GF-D8 (cell line): ENCODE measurements around the gene DEGS1.

ENCODE experiments used
- DNase-seq: peaks from one replicate; lab custom pipeline; 2025; lab: John Stamatoyannopoulos, UW

The DEGS1 gene

DNA sequence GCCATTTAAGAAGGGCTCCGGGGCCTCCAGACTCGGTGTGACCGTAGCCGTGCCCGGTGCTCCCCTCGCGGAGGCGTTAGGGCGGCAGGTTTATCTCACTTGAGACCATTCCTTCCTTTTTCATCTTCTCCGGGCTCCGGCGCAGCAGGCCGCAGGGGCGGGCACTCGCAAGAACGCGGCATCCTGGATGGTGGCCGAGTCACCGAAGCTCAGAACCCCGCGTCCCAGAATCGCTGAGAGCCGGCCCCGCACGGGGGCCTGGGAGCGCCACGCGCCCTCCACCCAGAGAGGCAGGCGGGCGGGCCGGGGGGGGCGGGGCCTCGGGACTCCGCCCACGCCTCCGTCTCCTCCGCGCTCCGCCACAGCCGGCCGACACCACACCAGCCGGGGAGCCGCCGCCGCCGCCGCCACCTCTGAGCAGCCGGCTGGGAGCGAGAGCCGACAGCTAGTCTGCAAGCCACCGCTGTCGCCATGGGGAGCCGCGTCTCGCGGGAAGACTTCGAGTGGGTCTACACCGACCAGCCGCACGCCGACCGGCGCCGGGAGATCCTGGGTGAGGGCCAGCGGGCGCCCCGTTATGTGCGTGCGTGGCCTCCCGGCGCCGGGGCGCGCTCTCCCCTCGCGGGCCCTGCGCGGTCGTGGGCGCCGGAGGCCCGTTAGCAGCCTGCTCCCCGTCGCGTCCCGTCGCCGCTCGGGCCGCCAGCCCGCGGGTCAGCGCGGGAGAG, at the start of gene DEGS1:
TSS of gene DEGS1 (plus strand) at position 375 of the 725 bp plus-strand sequence. CDS start at position 472, 97 bp downstream.
- peak; percentile 68 for DNase-seq

DNA sequence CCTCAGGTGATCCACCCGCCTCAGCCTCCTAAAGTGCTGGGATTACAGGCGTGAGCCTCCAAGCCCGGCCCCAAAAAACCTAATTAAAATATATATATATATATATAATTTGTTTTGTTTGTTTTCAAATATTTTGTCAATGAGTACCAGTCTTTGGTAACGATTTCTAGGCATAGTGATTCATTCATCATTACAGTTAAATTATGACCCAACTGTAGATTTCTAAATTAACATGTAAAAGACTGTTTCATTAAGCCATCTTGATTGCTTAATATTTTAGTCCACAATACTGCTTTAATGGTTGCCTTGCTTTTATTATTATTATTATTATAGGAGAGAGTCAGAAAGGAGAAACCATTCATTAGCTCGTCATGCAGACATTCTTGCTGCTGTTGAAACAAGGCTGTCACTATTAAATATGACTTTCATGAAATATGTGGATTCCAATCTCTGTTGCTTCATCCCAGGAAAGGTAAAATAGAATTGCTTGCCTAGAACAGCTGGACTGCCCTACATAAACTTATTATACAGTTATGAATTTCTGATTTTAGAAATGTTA, 49.2 kb upstream of the DEGS1 start:
- DNase-seq = no peak

DNA sequence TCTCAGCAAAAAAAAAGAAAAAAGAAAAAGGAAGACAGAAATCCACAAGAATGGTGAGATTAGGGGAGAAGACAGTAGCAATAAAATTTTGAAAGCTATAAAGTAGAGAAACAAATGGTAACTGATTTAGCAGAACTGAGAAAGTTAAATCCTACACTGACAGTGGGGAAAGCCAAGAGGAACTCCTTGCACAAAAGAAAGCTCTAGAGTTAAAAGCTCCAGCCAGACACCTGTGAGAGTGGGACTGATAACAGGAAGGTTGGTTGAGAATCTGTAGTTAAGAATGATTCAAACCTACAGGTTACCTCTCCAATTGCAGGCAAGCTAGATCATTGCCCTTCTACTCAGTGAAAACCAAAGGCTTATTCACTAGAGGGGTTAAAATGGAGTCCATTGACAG, 45.5 kb upstream of the DEGS1 start:
- no peak for DNase-seq

DNA sequence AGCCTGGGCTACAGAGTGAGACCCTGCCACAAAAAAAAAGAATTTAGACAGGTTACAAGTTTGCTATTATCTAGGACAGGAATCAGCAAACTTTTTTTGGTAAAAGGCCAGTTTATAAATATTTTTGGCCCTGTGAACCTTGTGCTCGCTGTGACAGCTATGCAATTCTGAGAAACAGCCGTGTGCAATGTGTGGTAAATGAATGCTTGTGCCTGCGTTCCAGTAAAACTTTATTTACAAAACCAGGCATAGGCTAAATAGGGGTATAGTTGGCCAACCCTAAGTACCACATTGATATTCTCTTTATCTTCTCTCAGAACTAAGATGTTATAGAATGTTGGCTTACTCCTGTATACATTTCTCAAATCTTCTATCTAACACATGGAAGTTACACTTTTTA, 44.8 kb upstream of the DEGS1 start:
- DNase-seq = no peak

DNA sequence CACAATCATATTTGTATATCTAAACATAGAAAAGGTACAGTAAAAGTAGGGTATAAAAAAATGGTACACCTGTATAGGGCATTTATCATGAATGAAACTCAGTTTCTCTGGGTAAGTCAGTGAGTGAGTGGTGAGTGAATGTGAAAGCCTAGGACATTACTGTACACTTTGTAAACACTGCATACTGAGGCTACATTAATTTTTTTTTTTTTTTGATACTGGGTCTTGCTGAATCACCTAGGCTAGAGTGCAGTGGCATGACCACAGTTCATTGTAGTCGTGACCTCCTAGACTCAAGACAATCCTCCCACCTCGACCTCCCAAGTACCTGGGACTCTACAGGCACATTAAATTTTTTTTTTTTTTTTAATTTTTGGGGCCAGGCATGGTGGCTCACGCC, 41.3 kb upstream of the DEGS1 start:
- no peak for DNase-seq

DNA sequence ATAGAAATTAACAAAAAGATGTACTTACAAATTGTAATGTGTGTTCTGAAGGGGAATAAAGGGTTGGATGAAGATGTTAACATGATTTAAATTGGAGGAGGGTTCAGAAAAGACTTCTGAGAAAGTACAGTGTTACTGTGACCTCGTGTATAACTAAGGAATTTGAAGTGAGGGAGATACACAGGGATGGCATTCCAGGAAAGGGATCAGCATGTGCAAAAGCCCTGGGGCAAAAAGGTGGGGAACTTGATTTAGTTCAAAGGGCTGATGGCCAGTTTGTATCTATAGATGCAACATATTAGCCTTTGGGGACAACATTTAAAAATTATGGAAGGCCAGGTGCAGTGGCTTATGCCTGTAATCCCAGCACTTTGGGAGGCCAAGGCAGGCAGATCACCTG, 33.3 kb upstream of the DEGS1 start:
- no peak for DNase-seq

DNA sequence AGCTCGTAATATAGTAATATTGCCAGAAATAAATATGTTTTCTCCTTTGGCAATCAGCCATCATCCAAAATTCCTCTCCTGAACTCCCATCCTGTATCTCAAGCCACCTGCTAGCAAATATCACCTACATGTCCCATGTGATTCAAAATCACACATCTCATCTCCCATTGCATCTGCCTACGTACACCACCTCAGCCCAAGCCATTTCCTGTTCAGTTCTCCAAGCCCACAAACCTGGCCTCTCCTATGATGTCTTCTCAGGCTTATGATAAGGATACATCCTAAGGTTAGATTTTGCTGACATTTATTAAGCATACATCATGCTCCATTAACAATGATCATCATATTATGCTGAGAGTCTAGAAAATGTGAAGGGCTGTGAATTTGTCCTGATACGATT, 31.9 kb upstream of the DEGS1 start:
- DNase-seq = no peak

DNA sequence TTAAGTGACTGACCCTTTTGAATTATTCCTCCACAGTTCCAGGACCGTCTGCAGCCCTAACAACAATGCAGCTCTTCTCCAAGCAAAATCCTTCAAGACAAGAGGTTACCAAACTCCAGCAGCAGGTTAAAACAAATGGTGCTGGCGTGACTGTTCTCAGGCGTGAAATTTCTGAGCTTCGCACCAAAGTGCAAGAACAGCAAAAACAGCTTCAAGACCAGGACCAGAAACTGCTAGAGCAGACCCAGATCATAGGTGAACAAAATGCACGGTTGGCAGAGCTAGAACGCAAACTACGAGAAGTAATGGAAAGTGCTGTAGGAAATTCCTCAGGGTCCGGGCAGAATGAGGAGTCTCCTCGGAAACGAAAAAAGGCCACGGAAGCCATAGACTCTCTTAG, 25.7 kb upstream of the DEGS1 start:
- DNase-seq = no peak

DNA sequence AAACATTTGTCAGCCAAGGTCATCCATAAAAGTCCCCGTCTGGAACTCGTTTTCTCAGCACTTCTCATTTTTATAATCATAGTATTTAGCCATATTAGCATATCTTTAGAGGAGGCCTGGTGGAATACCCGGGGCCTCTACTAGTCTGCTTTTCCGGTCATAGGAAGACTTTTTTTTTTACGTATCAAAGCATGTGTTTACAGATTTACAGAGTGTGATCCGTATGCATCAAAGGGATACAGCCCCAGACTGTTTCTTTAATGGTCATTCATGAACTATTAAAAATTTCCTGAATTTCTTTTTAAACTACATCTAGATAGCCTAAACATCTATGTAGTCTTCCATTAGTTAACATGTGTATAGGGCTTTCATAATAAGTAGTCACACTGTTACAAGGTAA, 23.5 kb upstream of the DEGS1 start:
- DNase-seq = no peak

DNA sequence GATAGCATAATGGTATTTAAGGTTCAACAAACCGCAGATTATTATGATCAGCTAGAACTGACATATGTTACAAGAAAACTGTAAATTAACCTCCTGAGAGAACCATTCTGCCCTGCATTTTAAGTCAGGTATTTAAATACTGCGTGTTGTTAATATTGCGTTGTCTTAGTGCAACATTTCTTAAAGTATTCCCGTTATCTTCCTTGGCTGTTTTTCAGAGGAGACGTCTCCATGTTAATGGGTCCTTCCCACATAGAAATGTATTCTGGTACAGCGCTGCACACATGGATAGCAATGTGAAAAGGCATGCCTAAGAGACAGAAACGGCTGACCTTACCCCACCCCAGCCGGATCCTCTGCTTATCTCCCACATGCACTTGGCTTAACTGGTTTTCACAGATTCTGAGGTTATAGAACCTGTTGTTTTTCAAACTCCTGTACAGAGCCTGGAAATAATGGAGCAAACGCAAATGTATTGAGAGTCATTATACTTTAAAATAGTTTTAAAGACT, 22.8 kb upstream of the DEGS1 start:
- DNase-seq = no peak

DNA sequence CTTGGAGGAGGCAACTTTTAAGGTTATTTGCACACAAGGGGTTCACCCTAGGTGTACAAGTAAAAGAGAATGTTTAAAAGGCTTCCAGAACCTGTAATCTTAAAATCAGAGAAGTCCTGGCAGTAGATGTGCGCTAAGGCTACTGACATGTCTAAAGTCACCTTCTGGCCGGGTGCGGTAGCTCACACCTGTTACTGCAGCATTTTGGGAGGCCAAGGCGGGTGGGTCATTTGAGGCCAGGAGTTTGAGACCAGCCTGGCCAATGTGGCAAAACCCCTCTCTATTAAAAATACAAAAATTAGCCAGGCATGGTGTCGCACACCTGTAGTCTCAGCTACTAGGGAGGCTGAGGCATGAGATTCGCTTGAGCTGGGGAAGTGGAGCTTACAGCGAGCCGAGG, 20.3 kb upstream of the DEGS1 start:
- no peak for DNase-seq

DNA sequence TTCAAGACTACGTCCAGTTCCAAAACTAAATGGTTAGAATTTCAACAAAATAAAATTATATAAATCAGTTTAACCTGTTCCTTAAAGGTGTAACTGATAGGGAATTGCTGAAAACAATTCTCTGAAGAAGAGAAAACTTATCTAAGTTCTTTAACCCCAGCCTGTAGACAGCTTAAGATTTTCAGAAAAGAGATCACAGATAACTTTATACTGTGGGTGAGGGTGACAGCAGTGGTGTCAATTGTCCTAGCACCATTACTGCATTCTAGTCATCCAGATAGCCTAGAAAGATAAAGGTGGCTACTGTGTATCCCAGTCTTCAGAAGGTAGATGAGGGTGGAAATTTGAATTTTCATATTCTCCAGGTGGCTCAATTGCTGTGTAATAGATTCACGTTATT, 19.7 kb upstream of the DEGS1 start:
- no peak for DNase-seq

DNA sequence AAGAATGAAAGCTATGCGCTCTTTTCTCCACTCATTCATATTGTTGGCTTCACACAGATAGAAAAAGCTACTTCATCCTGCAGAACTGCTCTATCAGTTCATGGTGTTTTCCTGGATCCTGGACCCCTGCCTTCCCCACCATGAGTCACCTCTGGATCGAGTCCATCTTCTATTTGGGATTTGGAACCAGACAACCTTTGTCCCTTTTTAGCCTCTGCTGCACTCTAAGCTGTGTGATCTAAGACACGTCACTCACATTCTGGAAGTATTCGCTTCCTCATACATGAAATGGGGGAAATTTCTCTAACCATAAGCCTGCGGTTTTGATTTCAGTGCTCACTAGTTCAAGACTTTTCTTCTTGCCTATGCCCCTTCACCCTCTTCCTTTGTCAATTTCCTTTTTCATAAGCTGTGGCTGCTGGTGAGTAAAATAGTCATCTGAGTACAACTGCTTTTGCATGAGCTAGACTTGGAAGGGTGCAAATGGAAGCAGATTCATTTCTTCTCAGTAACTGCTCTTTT, 14.1 kb upstream of the DEGS1 start:
- DNase-seq = peak; percentile 81

DNA sequence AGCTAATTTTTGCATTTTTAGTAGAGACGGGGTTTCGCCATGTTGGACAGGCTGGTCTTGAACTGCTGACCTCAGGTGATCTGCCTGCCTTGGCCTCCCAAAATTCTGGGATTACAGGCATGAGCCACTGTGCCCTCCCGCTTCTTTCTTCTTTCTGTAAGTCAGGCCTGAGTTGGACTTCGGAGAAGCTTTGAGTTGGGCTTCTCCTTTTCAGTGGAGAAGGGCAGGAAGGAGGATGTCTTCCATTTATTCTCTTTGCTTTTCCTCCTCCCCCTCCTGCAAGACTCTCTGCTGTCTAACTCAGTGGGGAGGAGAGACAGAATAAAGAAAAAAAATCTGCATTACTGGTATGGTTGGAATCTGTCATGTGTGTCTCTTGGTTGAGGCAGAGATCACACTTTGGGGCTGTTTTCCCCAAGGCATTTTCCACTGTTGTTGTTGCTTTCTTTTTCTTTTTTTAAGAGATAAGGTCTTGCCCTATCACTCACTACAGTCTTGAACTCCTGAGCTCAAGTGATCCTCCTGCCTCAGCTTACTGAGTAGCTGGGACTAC, 13.2 kb upstream of the DEGS1 start:
- DNase-seq = no peak

DNA sequence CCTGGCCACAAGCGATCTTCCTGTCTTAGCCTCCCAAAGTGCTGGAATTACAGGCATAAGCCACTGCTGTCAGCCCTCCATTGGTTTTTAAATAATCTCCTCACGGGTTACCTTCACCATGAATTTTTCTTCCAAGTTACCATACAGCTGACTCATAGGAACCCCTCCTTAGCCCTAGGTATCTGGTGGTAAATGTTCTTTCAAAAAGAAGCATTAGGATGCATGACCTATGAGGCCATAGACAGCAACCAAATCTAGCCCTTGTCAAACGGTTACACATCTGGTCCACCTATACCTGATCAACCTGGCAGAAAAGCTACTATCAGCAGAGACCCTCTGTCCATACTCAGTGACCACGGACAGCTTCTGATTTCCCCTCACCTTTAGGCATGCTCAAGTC, 12.7 kb upstream of the DEGS1 start:
- no peak for DNase-seq

DNA sequence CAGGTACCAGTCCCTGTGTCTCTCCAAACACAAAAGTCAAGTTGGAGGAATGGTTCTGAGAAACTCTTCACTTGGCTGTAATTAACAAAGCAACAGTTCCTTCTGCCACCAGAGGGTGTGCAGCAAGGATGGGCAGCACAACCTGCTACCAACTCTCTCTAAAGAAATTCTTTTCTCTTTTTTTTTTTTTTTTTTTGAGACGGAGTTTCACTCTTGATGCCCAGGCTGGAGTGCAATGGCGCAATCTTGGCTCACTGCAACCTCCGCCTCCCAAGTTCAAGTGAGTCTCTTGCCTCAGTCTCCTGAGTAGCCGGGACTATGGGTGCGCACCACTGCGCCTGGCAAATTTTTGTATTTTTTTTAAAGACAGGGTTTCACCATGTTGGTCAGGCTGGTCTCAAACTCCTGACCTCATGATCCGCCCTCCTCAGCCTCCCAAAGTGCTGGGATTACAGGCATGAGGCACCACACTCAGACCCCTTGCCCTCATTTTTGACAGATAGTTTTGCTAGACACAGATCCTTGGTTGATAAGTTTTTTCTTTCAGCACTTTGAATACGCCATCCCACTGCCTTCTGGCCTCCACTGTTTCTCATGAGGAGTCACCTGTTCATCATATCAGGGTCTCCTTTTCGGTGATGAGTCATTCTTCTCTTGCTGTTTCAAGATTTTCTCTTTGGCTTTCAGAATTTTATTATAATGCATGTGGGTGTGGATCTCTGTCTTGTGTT, 12.1 kb upstream of the DEGS1 start:
- DNase-seq = no peak

DNA sequence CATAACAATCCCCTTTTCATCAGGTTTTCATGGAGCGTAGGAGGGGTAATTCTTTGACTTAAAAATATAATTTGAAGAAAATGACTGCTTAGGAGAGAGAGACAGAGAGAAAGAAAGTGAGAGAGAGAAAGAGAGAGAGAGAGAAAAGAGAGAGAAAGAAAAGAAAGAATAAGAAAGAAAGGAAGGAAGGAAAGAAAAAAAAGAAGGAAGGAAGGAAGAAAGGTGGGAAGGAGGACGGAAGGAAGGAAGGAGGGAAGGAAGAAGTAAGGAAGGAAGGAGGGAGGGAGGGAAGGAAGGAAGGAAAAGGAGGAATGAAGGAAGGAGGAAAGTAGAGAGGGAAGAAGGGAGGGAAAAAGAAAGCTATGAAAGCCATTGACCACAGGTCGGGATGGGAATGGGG, 10.8 kb upstream of the DEGS1 start:
- DNase-seq = no peak

DNA sequence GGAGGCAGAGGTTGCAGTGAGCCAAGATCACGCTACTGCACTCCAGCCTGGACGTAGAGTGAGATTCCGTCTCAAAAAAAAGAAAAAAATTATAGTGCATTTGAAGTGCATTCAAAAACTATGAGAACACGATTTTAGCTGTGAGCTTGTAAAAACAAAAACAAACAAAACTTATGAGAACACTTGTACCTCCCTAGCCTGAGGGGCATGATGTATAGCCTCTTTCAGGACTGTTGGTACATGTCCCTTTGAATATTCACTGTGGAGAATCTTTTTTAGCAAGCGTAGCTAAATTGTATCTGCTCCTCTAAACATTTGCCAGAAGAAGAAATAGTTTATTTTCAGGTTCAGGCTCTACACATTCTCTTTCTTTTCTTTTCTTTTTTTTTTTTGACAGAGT, 9.5 kb upstream of the DEGS1 start:
- no peak for DNase-seq

DNA sequence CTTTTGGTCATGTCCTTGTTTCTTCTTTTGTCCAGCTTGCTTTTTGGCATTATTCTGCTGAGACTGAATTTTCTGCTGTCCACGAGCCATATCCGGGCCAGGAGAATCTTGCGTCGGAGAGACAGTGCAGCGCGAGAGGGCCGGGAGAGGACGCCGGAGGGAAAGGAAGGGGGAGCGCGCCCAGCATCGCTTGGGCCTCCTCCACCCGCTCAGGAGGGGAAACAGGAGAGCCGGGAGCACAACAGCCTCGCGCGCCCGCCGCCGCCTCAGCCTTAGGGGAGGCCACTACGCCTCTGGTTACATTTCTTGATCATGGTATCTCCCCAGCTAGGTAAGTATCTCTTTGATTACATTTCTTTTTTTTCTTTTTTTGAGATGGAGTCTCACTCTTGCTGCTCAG, 7.4 kb upstream of the DEGS1 start:
- DNase-seq = no peak

DNA sequence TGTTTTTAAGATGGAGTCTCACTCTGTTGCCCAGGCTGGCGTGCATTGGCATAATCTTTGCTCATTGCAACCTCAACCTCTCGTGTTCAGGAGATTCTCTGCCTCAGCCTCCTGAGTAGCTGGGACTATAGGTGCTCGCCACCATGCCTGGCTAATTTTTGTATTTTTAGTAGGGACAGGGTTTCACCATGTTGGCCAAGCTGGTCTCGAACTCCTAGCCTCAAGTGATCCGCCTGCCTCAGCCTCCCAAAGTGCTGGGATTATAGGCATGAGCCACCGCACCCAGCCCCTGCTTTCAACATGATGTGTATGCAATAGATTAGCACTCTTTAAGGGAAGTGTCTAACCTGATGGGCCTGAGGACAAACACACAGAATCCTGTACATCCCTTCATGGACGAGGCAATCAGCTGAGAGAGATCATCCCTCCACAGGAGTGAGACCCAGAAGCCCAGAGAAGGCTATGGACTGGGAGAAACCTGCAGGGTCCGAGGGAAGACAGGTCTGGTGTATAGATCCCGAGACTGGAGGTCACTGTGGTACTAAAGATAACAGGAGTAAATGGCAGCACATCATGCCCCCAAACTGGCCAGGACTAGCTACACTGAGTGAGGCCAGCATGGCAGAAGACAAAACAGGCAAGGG, 5.6 kb upstream of the DEGS1 start:
- DNase-seq = no peak

DNA sequence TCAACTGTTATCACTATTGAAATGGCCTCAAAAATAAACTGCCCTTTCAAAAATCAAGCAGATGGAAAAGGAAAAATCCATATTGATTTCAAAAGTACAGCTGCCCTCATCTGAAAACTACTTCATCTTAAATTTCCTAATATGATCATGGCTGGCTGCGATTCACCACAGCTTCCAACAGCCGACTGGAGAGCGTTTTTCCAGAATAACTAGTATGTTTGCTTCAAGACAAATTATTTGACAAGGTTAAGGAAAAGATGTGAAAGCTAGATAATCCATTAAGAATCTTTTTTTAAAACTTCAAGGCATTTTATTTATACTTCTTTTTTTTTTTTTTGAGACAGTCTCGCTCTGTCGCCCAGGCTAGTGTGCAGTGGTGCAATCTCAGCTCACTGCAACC, 4.1 kb upstream of the DEGS1 start:
- DNase-seq = no peak

DNA sequence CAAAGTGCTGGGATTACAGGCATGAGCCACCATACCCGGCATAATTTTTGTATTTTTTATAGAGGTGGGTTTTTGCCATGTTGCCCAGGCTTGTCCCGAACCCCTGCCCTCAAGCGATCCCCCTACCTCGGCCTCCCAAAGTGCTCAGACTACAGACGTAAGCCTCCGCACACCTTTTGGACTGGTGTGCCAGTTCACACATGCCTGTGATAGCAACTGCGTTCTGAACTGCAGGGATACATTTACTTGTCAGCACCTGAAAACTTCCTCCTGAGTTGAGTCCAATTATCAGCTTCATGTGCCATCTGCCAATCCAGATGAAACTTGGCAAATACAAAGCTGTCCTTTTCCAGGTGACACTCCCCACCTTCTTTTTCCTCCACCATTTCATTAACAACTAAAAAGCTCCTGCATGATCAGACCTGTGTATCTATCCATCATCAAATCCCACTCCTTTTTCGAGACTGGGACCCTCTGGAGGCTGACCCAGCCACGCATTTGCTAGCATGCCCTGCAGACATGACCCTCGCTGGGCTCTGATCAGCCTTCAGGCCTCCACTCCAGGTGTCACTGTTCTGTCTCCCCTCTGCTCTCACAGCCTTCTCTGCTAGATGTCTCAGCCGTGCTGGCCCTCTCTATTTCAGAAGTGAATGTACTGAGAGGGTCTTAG, 2.1 kb upstream of the DEGS1 start:
- DNase-seq = no peak
